GM23338 (cell line): ENCODE measurements around the gene RIBC2. TPM values are rescaled to one million over a fixed set of nuclear protein-coding genes. Genes with fewer than 3 reads are reported as not detected.

Experiments
- ATAC-seq: fragments of 200-7000 bp; cut with Tn5 transposase; 3 replicates; pipeline ENCODE4 v1.9.1; 2020
- DNase-seq: peaks from one replicate; pipeline ENCODE4 v3.0.0-alpha.2; 2015; ENCODE audit warnings: low spot score
- H2AFZ ChIP-seq: fragments of 200-600 bp; sonication (generic); 2 replicates; pipeline ENCODE4 v1.8.0; 2016; ENCODE audit warnings: antibody characterized with exemption, mild to moderate bottlenecking, moderate library complexity
- H3F3A ChIP-seq: fragments of 200-600 bp; sonication (generic); replicated peaks from 2 replicates; pipeline ENCODE4 v1.8.0; 2017; ENCODE audit warnings: antibody characterized with exemption, mixed run types, low read depth
- H3K27ac ChIP-seq: fragments of 200-600 bp; sonication (generic); 2 replicates; pipeline ENCODE4 v1.6.1; 2016; ENCODE audit warnings: low read depth
- H3K27me3 ChIP-seq: fragments of 200-600 bp; sonication (generic); 2 replicates; pipeline ENCODE4 v1.8.0; 2016; ENCODE audit warnings: mild to moderate bottlenecking, mixed run types, moderate library complexity; ENCODE audit not compliant: insufficient read depth
- H3K36me3 ChIP-seq: fragments of 200-600 bp; sonication (generic); 2 replicates; pipeline ENCODE4 v1.8.0; 2016; ENCODE audit warnings: mild to moderate bottlenecking; ENCODE audit not compliant: insufficient read depth
- H3K4me1 ChIP-seq: fragments of 200-600 bp; sonication (generic); 2 replicates; pipeline ENCODE4 v1.8.0; 2016; ENCODE audit warnings: mild to moderate bottlenecking, moderate library complexity; ENCODE audit not compliant: insufficient read depth
- H3K4me2 ChIP-seq: fragments of 200-600 bp; sonication (generic); 2 replicates; pipeline ENCODE4 v1.7.1; 2017; ENCODE audit warnings: mixed run types
- H3K4me3 ChIP-seq: fragments of 200-600 bp; sonication (generic); 2 replicates; pipeline ENCODE4 v1.6.1; 2016; ENCODE audit warnings: mixed run types
- H3K79me2 ChIP-seq: fragments of 200-600 bp; sonication (generic); replicated peaks from 2 replicates; pipeline ENCODE4 v1.8.0; 2017; ENCODE audit warnings: mild to moderate bottlenecking; ENCODE audit not compliant: insufficient read depth
- H3K9me2 ChIP-seq: fragments of 200-600 bp; sonication (generic); 2 replicates; pipeline ENCODE4 v1.8.0; 2017; ENCODE audit not compliant: insufficient read depth
- H4K20me1 ChIP-seq: fragments of 200-600 bp; sonication (generic); replicated peaks from 2 replicates; pipeline ENCODE4 v1.8.0; 2017; ENCODE audit warnings: mild to moderate bottlenecking; ENCODE audit not compliant: insufficient read depth
- H3K27ac Mint-ChIP-seq: 2 replicates; pipeline ENCODE4 v1.8.0; 2020; ENCODE audit warnings: inconsistent platforms, mild to moderate bottlenecking, moderate library complexity, mixed read lengths
- H3K27me3 Mint-ChIP-seq: 3 replicates; pipeline ENCODE4 v1.8.0; 2022; ENCODE audit warnings: low read depth, mild to moderate bottlenecking, moderate library complexity, mixed read lengths, inconsistent platforms; ENCODE audit not compliant: insufficient read depth, poor library complexity
- H3K36me3 Mint-ChIP-seq: 3 replicates; pipeline ENCODE4 v1.8.0; 2021; ENCODE audit warnings: low read depth, mild to moderate bottlenecking, inconsistent platforms, moderate library complexity, mixed read lengths
- H3K4me1 Mint-ChIP-seq: 3 replicates; pipeline ENCODE4 v1.8.0; 2020; ENCODE audit warnings: mild to moderate bottlenecking, inconsistent platforms, mixed read lengths
- H3K4me3 Mint-ChIP-seq: 3 replicates; pipeline ENCODE4 v1.8.0; 2021; ENCODE audit warnings: moderate library complexity, mild to moderate bottlenecking, inconsistent platforms, mixed read lengths
- H3K9me3 Mint-ChIP-seq: 3 replicates; pipeline ENCODE4 v1.8.0; 2020; ENCODE audit warnings: moderate library complexity, mild to moderate bottlenecking, inconsistent platforms, mixed read lengths
- CREB1 ChIP-seq: fragments of 250-450 bp; sonication (Bioruptor Pico); IDR thresholded peaks from 2 replicates; pipeline ENCODE4 v1.5.0; 2020; ENCODE audit warnings: low read depth, mild to moderate bottlenecking, moderate library complexity
- EZH2 ChIP-seq: fragments of 200-600 bp; sonication (generic); IDR thresholded peaks from one replicate; pipeline ENCODE4 v1.8.0; 2017; ENCODE audit warnings: antibody characterized with exemption, mild to moderate bottlenecking, low read depth; ENCODE audit not compliant: unreplicated experiment
- EZH2phosphoT487 ChIP-seq: fragments of 200-600 bp; sonication (generic); IDR thresholded peaks from one replicate; pipeline ENCODE4 v1.8.1; 2018; ENCODE audit warnings: antibody characterized with exemption; ENCODE audit not compliant: unreplicated experiment
- JUNB ChIP-seq: IDR thresholded peaks from one replicate; pipeline ENCODE4 v1.6.1; 2016; ENCODE audit warnings: antibody characterized with exemption; ENCODE audit not compliant: unreplicated experiment
- POLR2AphosphoS5 ChIP-seq: IDR thresholded peaks from 2 replicates; pipeline ENCODE4 v1.6.1; 2016; ENCODE audit warnings: antibody characterized with exemption, low read depth
- STAT1 ChIP-seq: IDR thresholded peaks from one replicate; pipeline ENCODE4 v1.6.1; 2016; ENCODE audit warnings: antibody characterized with exemption; ENCODE audit not compliant: unreplicated experiment
- ZNF114 ChIP-seq: fragments of 250-450 bp; sonication (Bioruptor Pico); IDR thresholded peaks from 2 replicates; pipeline ENCODE4 v1.5.0; 2020; ENCODE audit warnings: mild to moderate bottlenecking, moderate library complexity
- ZNF331 ChIP-seq: fragments of 250-450 bp; sonication (Bioruptor Pico); IDR thresholded peaks from 2 replicates; pipeline ENCODE4 v1.5.0; 2020; ENCODE audit warnings: low read depth, mild to moderate bottlenecking, moderate library complexity
- polyA plus RNA-seq: library from polyadenylated mRNA; unstranded; fragments of >200 nt; fragmentation: Nextera tagmentation; extraction: Ambion mirVana; gene quantifications from 2 replicates; pipeline ENCODE4 v1.2.1, GENCODE V29; 2016
- total RNA-seq: library from RNA; depleted of rRNA; stranded (reverse); fragments of >200 nt; shearing (Covaris generic); gene quantifications from 2 replicates; pipeline ENCODE4 v1.2.3, GENCODE V29; 2014
- TF ChIP-seq, protein P1 (sequence below): fragments of 250-450 bp; sonication (Bioruptor Pico); IDR thresholded peaks from 2 replicates; pipeline ENCODE4 v1.5.0; 2020; ENCODE audit warnings: mild to moderate bottlenecking, moderate library complexity
- TF ChIP-seq, protein P2 (sequence below): IDR thresholded peaks from one replicate; pipeline ENCODE4 v1.6.1; 2018; ENCODE audit warnings: antibody characterized with exemption; ENCODE audit not compliant: unreplicated experiment
- TF ChIP-seq, protein P3 (sequence below): IDR thresholded peaks from 2 replicates; pipeline ENCODE4 v1.6.1; 2016; ENCODE audit warnings: antibody characterized with exemption

The RIBC2 gene
- total and polyA plus RNA-seq, 2 experiments from 2014 or later = 2.2 to 2.8 TPM

DNA sequence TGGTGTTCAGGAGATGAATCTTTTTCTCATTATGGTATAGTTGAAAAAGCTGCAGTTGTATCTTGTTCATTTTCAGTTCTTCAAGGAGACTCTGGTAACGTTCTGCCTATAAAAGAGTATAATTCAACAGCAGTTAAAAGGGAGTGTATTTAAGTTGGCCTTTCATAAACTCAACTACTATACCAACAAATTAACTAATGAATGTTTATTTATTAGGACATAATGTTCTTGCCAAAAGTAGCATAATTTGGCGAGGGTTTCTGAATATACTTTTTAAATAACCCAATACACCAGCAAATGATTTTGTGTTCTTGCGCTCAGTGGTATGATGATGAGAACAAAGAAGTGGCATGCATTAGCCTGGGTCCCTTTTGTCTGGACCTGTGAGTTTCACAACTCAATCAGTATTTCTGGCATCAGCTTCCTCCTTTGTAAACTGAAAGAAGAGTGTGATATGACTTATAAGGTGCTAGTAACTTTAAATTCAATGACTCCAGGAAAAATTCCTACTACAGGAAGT lies 11.0 kb upstream of the RIBC2 start:
- Mint-ChIP-seq H3K4me3 (no peak overlapping the region), H3K27me3 (peaks cover 4% of the 10 kb centered on the region), H3K27ac (no peak overlapping the region), H3K4me1 (no peaks in the 10 kb centered on the region), H3K36me3 (no peaks in the 10 kb centered on the region), H3K9me3 (peaks cover 3% of the 10 kb centered on the region; the same call in 2 of the 3 replicates)
- no peak for DNase-seq
- Histone ChIP-seq H4K20me1 (no peaks in the 10 kb centered on the region), H3K36me3 (no peaks in the 10 kb centered on the region), H2AFZ (no peak overlapping the region), H3K4me1 (no peaks in the 10 kb centered on the region), H3K79me2 (no peaks in the 10 kb centered on the region), H3F3A (no peaks in the 10 kb centered on the region), H3K4me3 (no peak overlapping the region), H3K4me2 (no peak overlapping the region), H3K9me2 (no peaks in the 10 kb centered on the region), H3K27ac (no peak overlapping the region), H3K27me3 (no peaks in the 10 kb centered on the region)
- ATAC-seq = no peak
- TF ChIP-seq EZH2 = no peak
- TF ChIP-seq JUNB = no peak
- no peak for TF ChIP-seq ZNF114
- TF ChIP-seq, protein P1, sequence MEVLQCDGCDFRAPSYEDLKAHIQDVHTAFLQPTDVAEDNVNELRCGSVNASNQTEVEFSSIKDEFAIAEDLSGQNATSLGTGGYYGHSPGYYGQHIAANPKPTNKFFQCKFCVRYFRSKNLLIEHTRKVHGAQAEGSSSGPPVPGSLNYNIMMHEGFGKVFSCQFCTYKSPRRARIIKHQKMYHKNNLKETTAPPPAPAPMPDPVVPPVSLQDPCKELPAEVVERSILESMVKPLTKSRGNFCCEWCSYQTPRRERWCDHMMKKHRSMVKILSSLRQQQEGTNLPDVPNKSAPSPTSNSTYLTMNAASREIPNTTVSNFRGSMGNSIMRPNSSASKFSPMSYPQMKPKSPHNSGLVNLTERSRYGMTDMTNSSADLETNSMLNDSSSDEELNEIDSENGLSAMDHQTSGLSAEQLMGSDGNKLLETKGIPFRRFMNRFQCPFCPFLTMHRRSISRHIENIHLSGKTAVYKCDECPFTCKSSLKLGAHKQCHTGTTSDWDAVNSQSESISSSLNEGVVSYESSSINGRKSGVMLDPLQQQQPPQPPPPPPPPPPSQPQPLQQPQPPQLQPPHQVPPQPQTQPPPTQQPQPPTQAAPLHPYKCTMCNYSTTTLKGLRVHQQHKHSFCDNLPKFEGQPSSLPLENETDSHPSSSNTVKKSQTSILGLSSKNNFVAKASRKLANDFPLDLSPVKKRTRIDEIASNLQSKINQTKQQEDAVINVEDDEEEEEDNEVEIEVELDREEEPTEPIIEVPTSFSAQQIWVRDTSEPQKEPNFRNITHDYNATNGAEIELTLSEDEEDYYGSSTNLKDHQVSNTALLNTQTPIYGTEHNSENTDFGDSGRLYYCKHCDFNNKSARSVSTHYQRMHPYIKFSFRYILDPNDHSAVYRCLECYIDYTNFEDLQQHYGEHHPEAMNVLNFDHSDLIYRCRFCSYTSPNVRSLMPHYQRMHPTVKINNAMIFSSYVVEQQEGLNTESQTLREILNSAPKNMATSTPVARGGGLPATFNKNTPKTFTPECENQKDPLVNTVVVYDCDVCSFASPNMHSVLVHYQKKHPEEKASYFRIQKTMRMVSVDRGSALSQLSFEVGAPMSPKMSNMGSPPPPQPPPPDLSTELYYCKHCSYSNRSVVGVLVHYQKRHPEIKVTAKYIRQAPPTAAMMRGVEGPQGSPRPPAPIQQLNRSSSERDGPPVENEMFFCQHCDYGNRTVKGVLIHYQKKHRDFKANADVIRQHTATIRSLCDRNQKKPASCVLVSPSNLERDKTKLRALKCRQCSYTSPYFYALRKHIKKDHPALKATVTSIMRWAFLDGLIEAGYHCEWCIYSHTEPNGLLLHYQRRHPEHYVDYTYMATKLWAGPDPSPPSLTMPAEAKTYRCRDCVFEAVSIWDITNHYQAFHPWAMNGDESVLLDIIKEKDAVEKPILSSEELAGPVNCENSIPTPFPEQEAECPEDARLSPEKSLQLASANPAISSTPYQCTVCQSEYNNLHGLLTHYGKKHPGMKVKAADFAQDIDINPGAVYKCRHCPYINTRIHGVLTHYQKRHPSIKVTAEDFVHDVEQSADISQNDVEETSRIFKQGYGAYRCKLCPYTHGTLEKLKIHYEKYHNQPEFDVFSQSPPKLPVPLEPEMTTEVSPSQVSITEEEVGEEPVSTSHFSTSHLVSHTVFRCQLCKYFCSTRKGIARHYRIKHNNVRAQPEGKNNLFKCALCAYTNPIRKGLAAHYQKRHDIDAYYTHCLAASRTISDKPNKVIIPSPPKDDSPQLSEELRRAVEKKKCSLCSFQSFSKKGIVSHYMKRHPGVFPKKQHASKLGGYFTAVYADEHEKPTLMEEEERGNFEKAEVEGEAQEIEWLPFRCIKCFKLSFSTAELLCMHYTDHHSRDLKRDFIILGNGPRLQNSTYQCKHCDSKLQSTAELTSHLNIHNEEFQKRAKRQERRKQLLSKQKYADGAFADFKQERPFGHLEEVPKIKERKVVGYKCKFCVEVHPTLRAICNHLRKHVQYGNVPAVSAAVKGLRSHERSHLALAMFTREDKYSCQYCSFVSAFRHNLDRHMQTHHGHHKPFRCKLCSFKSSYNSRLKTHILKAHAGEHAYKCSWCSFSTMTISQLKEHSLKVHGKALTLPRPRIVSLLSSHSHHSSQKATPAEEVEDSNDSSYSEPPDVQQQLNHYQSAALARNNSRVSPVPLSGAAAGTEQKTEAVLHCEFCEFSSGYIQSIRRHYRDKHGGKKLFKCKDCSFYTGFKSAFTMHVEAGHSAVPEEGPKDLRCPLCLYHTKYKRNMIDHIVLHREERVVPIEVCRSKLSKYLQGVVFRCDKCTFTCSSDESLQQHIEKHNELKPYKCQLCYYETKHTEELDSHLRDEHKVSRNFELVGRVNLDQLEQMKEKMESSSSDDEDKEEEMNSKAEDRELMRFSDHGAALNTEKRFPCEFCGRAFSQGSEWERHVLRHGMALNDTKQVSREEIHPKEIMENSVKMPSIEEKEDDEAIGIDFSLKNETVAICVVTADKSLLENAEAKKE (CRISPR knock-in tag) = no peak
- TF ChIP-seq STAT1 = no peak
- TF ChIP-seq, protein P2, sequence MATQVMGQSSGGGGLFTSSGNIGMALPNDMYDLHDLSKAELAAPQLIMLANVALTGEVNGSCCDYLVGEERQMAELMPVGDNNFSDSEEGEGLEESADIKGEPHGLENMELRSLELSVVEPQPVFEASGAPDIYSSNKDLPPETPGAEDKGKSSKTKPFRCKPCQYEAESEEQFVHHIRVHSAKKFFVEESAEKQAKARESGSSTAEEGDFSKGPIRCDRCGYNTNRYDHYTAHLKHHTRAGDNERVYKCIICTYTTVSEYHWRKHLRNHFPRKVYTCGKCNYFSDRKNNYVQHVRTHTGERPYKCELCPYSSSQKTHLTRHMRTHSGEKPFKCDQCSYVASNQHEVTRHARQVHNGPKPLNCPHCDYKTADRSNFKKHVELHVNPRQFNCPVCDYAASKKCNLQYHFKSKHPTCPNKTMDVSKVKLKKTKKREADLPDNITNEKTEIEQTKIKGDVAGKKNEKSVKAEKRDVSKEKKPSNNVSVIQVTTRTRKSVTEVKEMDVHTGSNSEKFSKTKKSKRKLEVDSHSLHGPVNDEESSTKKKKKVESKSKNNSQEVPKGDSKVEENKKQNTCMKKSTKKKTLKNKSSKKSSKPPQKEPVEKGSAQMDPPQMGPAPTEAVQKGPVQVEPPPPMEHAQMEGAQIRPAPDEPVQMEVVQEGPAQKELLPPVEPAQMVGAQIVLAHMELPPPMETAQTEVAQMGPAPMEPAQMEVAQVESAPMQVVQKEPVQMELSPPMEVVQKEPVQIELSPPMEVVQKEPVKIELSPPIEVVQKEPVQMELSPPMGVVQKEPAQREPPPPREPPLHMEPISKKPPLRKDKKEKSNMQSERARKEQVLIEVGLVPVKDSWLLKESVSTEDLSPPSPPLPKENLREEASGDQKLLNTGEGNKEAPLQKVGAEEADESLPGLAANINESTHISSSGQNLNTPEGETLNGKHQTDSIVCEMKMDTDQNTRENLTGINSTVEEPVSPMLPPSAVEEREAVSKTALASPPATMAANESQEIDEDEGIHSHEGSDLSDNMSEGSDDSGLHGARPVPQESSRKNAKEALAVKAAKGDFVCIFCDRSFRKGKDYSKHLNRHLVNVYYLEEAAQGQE = no peak
- TF ChIP-seq ZNF331 (CRISPR knock-in tag) = no peak
- no peak for TF ChIP-seq POLR2AphosphoS5
- TF ChIP-seq, protein P3, sequence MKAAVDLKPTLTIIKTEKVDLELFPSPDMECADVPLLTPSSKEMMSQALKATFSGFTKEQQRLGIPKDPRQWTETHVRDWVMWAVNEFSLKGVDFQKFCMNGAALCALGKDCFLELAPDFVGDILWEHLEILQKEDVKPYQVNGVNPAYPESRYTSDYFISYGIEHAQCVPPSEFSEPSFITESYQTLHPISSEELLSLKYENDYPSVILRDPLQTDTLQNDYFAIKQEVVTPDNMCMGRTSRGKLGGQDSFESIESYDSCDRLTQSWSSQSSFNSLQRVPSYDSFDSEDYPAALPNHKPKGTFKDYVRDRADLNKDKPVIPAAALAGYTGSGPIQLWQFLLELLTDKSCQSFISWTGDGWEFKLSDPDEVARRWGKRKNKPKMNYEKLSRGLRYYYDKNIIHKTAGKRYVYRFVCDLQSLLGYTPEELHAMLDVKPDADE = no peak
- TF ChIP-seq EZH2phosphoT487 = no peak
- no peak for TF ChIP-seq CREB1 (CRISPR knock-in tag)
